Measurements from ENCODE around the gene PSMG1. TPM values are rescaled to one million over a fixed set of nuclear protein-coding genes. Genes with fewer than 3 reads are reported as not detected.

PSMG1 gene
- total RNA-seq, 2 experiments from 2014 or later, result 70.8 to 70.9 TPM

GRCh38 chr21:39208624-39209333 lies 25.5 kb upstream of the PSMG1 start:
- H3K36me3 Mint-ChIP-seq (ENCODE audit: low read depth), result peaks cover 20% of the 10 kb centered on the region
- CTCF ChIA-PET, result interaction anchor here (0.5 to 1.3 kb wide), 4 partner anchors 9 to 12 kb away, joined by 3 to 4 read pairs (median 3); no protein-coding TSS in a partner anchor

GRCh38 chr21:39204134-39204533 lies 20.9 kb upstream of the PSMG1 start:
- no peak for DNase-seq
- H3K36me3 Mint-ChIP-seq (ENCODE audit: low read depth), result peaks cover 25% of the 10 kb centered on the region
- H3K9me3 Mint-ChIP-seq, result no peaks in the 10 kb centered on the region
- peaks cover 10% of the 10 kb centered on the region for H3K4me1 Mint-ChIP-seq (ENCODE audit: low read depth)
- H3K4me3 Mint-ChIP-seq, result no peak overlapping the region
- CTCF ChIA-PET, result no interaction called here
- intact Hi-C loops (cut with micrococcal nuclease), result no loop called here
- H3K27me3 Mint-ChIP-seq (ENCODE audit: low read depth), result no peaks in the 10 kb centered on the region
- H3K27ac Mint-ChIP-seq, result no peak overlapping the region

More at GRCh38 chr21:39208624-39209333, 25.5 kb upstream of the PSMG1 start:
- H3K4me3 Mint-ChIP-seq, result no peak overlapping the region
- H3K27ac Mint-ChIP-seq, result peak overlapping the region; percentile 68
- H3K9me3 Mint-ChIP-seq, result no peaks in the 10 kb centered on the region
- intact Hi-C loops (cut with micrococcal nuclease), result loop anchor here (2.0 kb wide), 1 partner anchor 26 kb away; the partner anchor contains the start of gene PSMG1
- no peaks in the 10 kb centered on the region for H3K27me3 Mint-ChIP-seq (ENCODE audit: low read depth)
- H3K4me1 Mint-ChIP-seq (ENCODE audit: low read depth), result peaks cover 34% of the 10 kb centered on the region
- peak; percentile 20 for DNase-seq

GRCh38 chr21:39198800-39199199 lies 15.5 kb upstream of the PSMG1 start:
- H3K36me3 Mint-ChIP-seq (ENCODE audit: low read depth), result peaks cover 44% of the 10 kb centered on the region
- H3K4me1 Mint-ChIP-seq (ENCODE audit: low read depth), result peaks cover 33% of the 10 kb centered on the region
- CTCF ChIA-PET, result interaction anchor here (1.0 kb wide), 1 partner anchor 19 kb away, joined by 4 read pairs; no protein-coding TSS in a partner anchor
- H3K9me3 Mint-ChIP-seq, result no peaks in the 10 kb centered on the region
- H3K27ac Mint-ChIP-seq, result no peak overlapping the region
- H3K27me3 Mint-ChIP-seq (ENCODE audit: low read depth), result no peaks in the 10 kb centered on the region
- no peak overlapping the region for H3K4me3 Mint-ChIP-seq
- intact Hi-C loops (cut with micrococcal nuclease), result no loop called here
- no peak for DNase-seq

- H3K4me1 Mint-ChIP-seq (ENCODE audit: low read depth), result peaks cover 33% of the 10 kb centered on the region
- H3K4me3 Mint-ChIP-seq, result no peak overlapping the region
- DNase-seq, result no peak
- H3K27ac Mint-ChIP-seq, result peak overlapping the region; percentile 9
- no peaks in the 10 kb centered on the region for H3K9me3 Mint-ChIP-seq
- H3K27me3 Mint-ChIP-seq (ENCODE audit: low read depth), result no peaks in the 10 kb centered on the region
- H3K36me3 Mint-ChIP-seq (ENCODE audit: low read depth), result peaks cover 43% of the 10 kb centered on the region
- CTCF ChIA-PET, result no interaction called here
- intact Hi-C loops (cut with micrococcal nuclease), result no loop called here
Observed at GRCh38 chr21:39197448-39198233, 14.4 kb upstream of the PSMG1 start.

GRCh38 chr21:39196838-39197237 lies 13.6 kb upstream of the PSMG1 start:
- peaks cover 40% of the 10 kb centered on the region for H3K36me3 Mint-ChIP-seq (ENCODE audit: low read depth)
- DNase-seq, result no peak
- H3K4me1 Mint-ChIP-seq (ENCODE audit: low read depth), result peaks cover 35% of the 10 kb centered on the region
- CTCF ChIA-PET, result no interaction called here
- no peak overlapping the region for H3K4me3 Mint-ChIP-seq
- no peaks in the 10 kb centered on the region for H3K9me3 Mint-ChIP-seq
- no peaks in the 10 kb centered on the region for H3K27me3 Mint-ChIP-seq (ENCODE audit: low read depth)
- no peak overlapping the region for H3K27ac Mint-ChIP-seq
- intact Hi-C loops (cut with micrococcal nuclease), result no loop called here

- Mint-ChIP-seq H3K4me1 (ENCODE audit: low read depth) (peaks cover 35% of the 10 kb centered on the region), H3K27me3 (ENCODE audit: low read depth) (no peaks in the 10 kb centered on the region), H3K4me3 (no peak overlapping the region), H3K9me3 (no peaks in the 10 kb centered on the region), H3K27ac (no peak overlapping the region), H3K36me3 (ENCODE audit: low read depth) (peaks cover 38% of the 10 kb centered on the region)
- intact Hi-C loops (cut with micrococcal nuclease), result no loop called here
- no peak for DNase-seq
- CTCF ChIA-PET, result no interaction called here
Observed at GRCh38 chr21:39196310-39196709, 13.1 kb upstream of the PSMG1 start.

- H3K36me3 Mint-ChIP-seq (ENCODE audit: low read depth), result peaks cover 28% of the 10 kb centered on the region
- intact Hi-C loops (cut with micrococcal nuclease), result no loop called here
- CTCF ChIA-PET, result no interaction called here
- no peak for DNase-seq
- peaks cover 51% of the 10 kb centered on the region for H3K4me1 Mint-ChIP-seq (ENCODE audit: low read depth)
- no peaks in the 10 kb centered on the region for H3K9me3 Mint-ChIP-seq
- H3K4me3 Mint-ChIP-seq, result no peak overlapping the region
- H3K27ac Mint-ChIP-seq, result no peak overlapping the region
- no peaks in the 10 kb centered on the region for H3K27me3 Mint-ChIP-seq (ENCODE audit: low read depth)
Observed at GRCh38 chr21:39193380-39193779, 10.1 kb upstream of the PSMG1 start.

- no peak overlapping the region for H3K4me3 Mint-ChIP-seq
- no peaks in the 10 kb centered on the region for H3K9me3 Mint-ChIP-seq
- peak overlapping the region; percentile 1 for H3K27ac Mint-ChIP-seq
- H3K27me3 Mint-ChIP-seq (ENCODE audit: low read depth), result no peaks in the 10 kb centered on the region
- CTCF ChIA-PET, result interaction anchor here (0.6 to 1.7 kb wide), 5 partner anchors 10 to 839 kb away, joined by 3 to 4 read pairs (median 3); no protein-coding TSS in a partner anchor
- no peak for DNase-seq
- intact Hi-C loops (cut with micrococcal nuclease), result no loop called here
- H3K4me1 Mint-ChIP-seq (ENCODE audit: low read depth), result peaks cover 57% of the 10 kb centered on the region
- peaks cover 8% of the 10 kb centered on the region for H3K36me3 Mint-ChIP-seq (ENCODE audit: low read depth)
Observed at GRCh38 chr21:39189857-39190604, 6.8 kb upstream of the PSMG1 start.

- CTCF ChIA-PET, result no interaction called here
- Mint-ChIP-seq H3K36me3 (ENCODE audit: low read depth) (peaks cover 2% of the 10 kb centered on the region), H3K4me1 (ENCODE audit: low read depth) (peaks cover 61% of the 10 kb centered on the region), H3K4me3 (no peak overlapping the region), H3K27ac (no peak overlapping the region), H3K9me3 (no peaks in the 10 kb centered on the region), H3K27me3 (ENCODE audit: low read depth) (no peaks in the 10 kb centered on the region)
- DNase-seq, result no peak
- intact Hi-C loops (cut with micrococcal nuclease), result no loop called here
Observed at GRCh38 chr21:39188521-39189139, 5.4 kb upstream of the PSMG1 start.

GRCh38 chr21:39187141-39187540 lies 3.9 kb upstream of the PSMG1 start:
- Mint-ChIP-seq H3K9me3 (no peaks in the 10 kb centered on the region), H3K27ac (peak overlapping the region; percentile 31), H3K36me3 (ENCODE audit: low read depth) (peaks cover 5% of the 10 kb centered on the region), H3K4me3 (no peak overlapping the region), H3K27me3 (ENCODE audit: low read depth) (no peaks in the 10 kb centered on the region), H3K4me1 (ENCODE audit: low read depth) (peaks cover 64% of the 10 kb centered on the region)
- DNase-seq, result no peak
- intact Hi-C loops (cut with micrococcal nuclease), result no loop called here
- CTCF ChIA-PET, result interaction anchor here (0.6 kb wide), 1 partner anchor 47 kb away, joined by 3 read pairs; no protein-coding TSS in a partner anchor

GRCh38 chr21:39186676-39187075 lies 3.4 kb upstream of the PSMG1 start:
- Mint-ChIP-seq H3K36me3 (ENCODE audit: low read depth) (peaks cover 7% of the 10 kb centered on the region), H3K9me3 (no peaks in the 10 kb centered on the region), H3K27ac (no peak overlapping the region), H3K27me3 (ENCODE audit: low read depth) (no peaks in the 10 kb centered on the region), H3K4me1 (ENCODE audit: low read depth) (peaks cover 67% of the 10 kb centered on the region), H3K4me3 (no peak overlapping the region)
- CTCF ChIA-PET, result no interaction called here
- DNase-seq, result no peak
- intact Hi-C loops (cut with micrococcal nuclease), result no loop called here

GRCh38 chr21:39185157-39185556 lies 1.9 kb upstream of the PSMG1 start:
- DNase-seq, result no peak
- H3K27ac Mint-ChIP-seq, result no peak overlapping the region

More at GRCh38 chr21:39185157-39185556, 1.9 kb upstream of the PSMG1 start:
- Mint-ChIP-seq H3K9me3 (no peaks in the 10 kb centered on the region), H3K4me3 (no peak overlapping the region), H3K4me1 (ENCODE audit: low read depth) (peaks cover 66% of the 10 kb centered on the region), H3K36me3 (ENCODE audit: low read depth) (peaks cover 16% of the 10 kb centered on the region), H3K27me3 (ENCODE audit: low read depth) (no peaks in the 10 kb centered on the region)
- CTCF ChIA-PET, result no interaction called here
- intact Hi-C loops (cut with micrococcal nuclease), result no loop called here
